ENCODE results near the gene IQCH.
"Not testable (repeated sequence)": the region's sequence is repeated elsewhere in the genome, so short reads cannot be mapped to it uniquely, and the experiment has no call there.

Gene IQCH

GRCh38 chr15:67254238-67255175, at the start of gene IQCH, which contains the start of gene AAGAB:
Gene IQCH, plus strand, starts transcription at chr15:67254786. Its CDS starts 111 bp downstream, at chr15:67254897.
Gene AAGAB, minus strand, starts transcription at chr15:67254661. Its CDS starts 30 bp downstream, at chr15:67254631.
- DNase-seq: peak; percentile 99

- DNase-seq: no peak
Observed at GRCh38 chr15:67207555-67208207, 46.9 kb upstream of the IQCH start.

DNA sequence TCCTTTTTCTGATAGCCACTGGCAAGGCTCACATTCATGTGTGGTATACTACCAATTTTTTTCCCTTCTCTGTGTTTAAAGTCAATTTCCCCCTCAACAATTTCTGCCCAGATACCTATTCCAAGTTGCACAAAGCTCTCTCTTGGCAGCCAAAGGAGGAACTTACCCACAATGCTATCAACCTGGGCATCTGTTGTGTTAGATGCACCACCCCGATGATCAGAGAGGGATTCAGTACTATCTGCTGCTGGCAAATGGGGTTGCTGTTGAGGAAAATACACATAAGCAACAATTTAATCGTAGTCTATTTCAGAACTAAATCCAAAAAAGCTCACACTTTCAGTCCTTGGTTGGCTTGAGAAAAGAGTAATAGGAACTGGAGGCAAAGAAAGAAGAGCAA, 46.2 kb upstream of the IQCH start:
- DNase-seq: no peak

GRCh38 chr15:67210555-67211168, 43.9 kb upstream of the IQCH start:
- DNase-seq: no peak

- no peak for DNase-seq
Observed at GRCh38 chr15:67212684-67213367, 41.8 kb upstream of the IQCH start.

DNA sequence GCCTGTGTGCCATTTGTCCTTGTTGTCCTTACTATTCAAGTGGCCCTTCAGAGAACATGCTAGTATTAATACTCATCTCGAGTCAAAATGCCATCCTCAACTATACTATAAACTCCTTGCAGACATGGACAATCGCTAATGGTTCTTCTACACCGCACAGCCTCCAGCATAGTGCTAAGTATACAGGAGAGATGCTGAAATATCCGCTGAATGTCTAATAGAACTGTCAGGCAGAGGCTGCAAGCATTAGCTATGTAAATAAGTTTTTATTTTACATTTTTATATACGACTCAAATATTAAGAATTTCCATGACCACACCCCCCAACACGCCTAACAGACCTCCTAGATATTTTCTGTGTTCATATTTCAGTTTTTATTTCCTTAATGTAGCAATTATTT, 39.5 kb upstream of the IQCH start:
- no peak for DNase-seq

- no peak for DNase-seq
Observed at GRCh38 chr15:67216859-67217258, 37.7 kb upstream of the IQCH start.

DNA sequence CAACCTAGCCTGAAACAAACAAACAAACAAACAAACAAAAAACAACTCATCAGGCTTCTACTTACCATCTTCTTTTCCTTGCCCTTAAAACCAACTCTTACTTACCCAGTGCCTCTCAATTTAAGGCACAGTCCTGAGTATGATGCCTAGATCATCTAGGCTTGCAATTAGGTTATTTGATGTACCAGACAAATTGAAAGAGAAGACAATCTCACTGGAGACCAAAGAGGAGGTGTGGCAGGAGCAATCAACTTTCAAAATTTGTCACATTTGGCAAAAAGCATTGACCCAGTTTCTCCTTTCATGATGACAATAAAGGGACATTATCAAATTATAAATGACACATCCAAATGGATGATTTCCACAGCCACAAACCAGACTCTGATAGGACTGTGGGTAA, 36.2 kb upstream of the IQCH start:
- DNase-seq: no peak

DNA sequence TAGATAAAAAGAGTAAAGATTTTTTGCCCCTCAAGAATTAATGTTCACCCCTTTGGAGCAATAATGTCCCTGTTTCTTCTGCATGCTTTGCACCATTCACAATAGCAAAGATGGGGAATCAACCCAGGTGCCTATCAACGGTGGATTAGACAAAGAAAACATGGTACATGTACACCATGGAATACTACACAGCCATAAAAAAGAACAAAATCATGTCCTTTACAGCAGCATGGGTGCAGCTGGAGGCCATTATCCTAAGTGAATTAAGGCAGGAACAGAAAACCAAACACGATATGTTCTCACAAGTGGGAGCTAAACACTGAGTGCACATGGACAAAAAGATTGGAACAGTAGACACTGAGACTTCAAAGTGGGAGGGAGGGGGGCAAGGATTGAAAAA, 35.3 kb upstream of the IQCH start:
- no peak for DNase-seq

GRCh38 chr15:67224889-67225288, 29.7 kb upstream of the IQCH start:
- DNase-seq: no peak

DNA sequence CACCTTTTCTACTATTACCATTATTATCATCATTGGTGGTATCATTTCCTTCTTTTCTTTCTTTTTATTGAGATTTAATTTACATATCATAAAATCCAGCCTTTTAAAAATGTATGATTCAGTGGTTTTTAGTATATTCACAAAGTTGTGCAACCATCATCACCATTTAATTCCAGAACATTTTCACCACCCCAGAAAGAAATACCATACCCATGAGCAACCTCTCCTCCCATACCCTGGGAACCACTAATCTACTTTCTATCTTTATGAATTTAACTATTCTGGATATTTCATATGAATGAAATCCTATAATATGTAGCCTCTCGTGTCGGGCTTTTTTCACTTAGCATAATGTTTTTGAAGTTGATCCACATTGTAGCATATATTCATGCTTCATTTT, 29.2 kb upstream of the IQCH start:
- DNase-seq: no peak

- no peak for DNase-seq
Observed at GRCh38 chr15:67227431-67227830, 27.2 kb upstream of the IQCH start.

GRCh38 chr15:67227846-67228245, 26.7 kb upstream of the IQCH start:
- DNase-seq: no peak

DNA sequence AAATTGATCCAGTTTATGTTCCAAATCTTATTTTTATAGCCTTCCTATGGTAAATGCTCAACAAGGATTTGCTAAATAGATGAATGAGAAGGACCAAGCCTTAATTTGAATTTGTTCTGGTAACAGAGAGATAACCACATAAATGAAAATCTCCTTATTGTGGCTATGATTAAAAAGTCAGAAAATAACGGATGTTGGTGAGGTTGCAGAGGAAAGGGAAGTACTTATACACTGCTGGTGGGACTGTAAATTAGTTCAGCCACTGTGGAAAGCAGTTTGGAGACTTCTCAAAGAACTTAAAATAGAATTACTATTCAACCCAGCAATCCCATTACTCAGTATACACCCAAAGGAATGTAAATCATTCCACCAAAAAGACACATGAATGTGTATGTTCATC, 26.3 kb upstream of the IQCH start:
- no peak for DNase-seq

- DNase-seq: no peak
Observed at GRCh38 chr15:67230504-67230903, 24.1 kb upstream of the IQCH start.

- no peak for DNase-seq
Observed at GRCh38 chr15:67232591-67232990, 22.0 kb upstream of the IQCH start.

- DNase-seq: no peak
Observed at GRCh38 chr15:67240235-67241131, 14.1 kb upstream of the IQCH start.

DNA sequence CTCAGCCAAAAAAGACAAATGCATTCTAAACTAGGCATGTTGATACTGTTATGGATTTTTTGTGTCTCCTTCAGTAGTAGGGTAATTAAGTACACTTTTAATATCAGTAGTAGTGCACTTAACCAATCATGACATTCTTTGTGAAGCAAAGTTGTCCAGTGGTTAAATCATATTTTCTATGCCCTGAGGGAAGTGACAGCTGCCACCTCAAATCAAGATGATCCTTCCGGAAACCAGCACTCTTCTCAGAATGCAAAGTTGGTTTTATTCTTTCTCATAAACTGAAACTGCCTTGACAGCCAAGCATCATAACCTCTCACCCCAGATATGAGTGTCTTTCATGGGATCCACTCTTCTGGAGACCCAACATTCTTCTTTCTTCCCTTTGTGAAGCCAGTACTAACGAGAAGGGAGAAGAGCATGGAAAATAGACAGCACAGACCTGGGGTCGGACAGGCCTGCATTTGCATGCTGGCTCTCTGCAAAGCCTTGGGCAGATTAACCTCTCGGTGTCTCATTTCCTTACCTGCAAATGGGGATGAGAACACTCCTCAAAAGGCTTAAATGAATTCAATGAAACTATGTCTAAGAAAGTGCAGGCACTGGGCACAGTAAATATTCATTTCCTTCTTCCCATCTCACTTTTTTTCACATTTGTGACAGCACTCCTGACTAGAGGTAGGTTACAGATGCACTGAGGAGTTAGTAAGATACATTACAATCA, 13.3 kb upstream of the IQCH start:
- DNase-seq: no peak

- no peak for DNase-seq
Observed at GRCh38 chr15:67242708-67243111, 11.9 kb upstream of the IQCH start.

GRCh38 chr15:67244971-67245478, 9.6 kb upstream of the IQCH start:
- no peak for DNase-seq

GRCh38 chr15:67246606-67247005, 8.0 kb upstream of the IQCH start:
- DNase-seq: not testable (repeated sequence)
